NT2/D1 (cell line): ENCODE data around the gene FNDC3B.

Experiments
- SUZ12 ChIP-seq: IDR thresholded peaks from 2 replicates; pipeline ENCODE4 v1.6.1; 2011; ENCODE audit not compliant: insufficient read length, insufficient read depth; ENCODE audit errors: extremely low read depth
- YY1 ChIP-seq: IDR thresholded peaks from 2 replicates; pipeline ENCODE4 v1.6.1; 2011; ENCODE audit not compliant: insufficient read length, insufficient read depth
- ZNF274 ChIP-seq: IDR thresholded peaks from 2 replicates; pipeline ENCODE4 v1.6.1; 2011; ENCODE audit warnings: mild to moderate bottlenecking, low read depth, low read length

DNA sequence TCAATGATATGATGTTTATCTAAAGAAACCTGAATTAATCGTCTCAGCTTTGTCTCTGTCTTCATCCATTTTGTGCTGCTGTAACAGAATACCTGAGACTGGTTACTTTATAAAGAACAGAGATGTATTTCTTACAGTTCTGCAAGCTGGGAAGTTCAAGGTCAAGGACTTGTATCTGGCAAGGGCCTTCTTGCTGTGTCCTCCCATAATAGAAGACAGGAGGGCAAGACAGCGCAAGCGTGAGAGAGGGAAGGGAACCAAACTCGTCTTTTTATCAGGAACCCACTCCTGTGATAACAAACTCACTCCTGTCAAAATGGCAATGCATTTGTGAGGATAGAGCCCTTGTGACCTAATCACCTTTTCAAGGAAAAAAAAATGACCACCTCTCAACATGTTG, 277.4 kb downstream of the FNDC3B start:
- no peak for TF ChIP-seq YY1
- TF ChIP-seq SUZ12: no peak
- no peak for TF ChIP-seq ZNF274
